Keratinocyte (primary cell): ENCODE results near the gene ZDHHC3. TPM values are rescaled to one million over a fixed set of nuclear protein-coding genes. Genes with fewer than 3 reads are reported as not detected.
A peak's percentile ranks its signal among the peaks of the same experiment; 100 is the strongest.

Source experiments
- DNase-seq: peaks from one replicate; pipeline ENCODE4 v3.0.0-alpha.2; 2011; ENCODE audit warnings: low read depth, missing footprints, low spot score
- FAIRE-seq: peaks from 2 replicates; lab custom pipeline; 2011; peaks lifted over from hg19 to GRCh38; lab: Jason Lieb, UNC
- H2AFZ ChIP-seq: 2 replicates; pipeline ENCODE4 v1.6.0; 2012; ENCODE audit warnings: low read length, control low read depth, inconsistent platforms; ENCODE audit not compliant: control insufficient read depth
- H3K27ac ChIP-seq: 2 replicates; pipeline ENCODE4 v1.5.1; 2011; ENCODE audit warnings: low read length; ENCODE audit not compliant: control insufficient read depth, insufficient read depth
- H3K27me3 ChIP-seq: 3 replicates; pipeline ENCODE4 v1.6.0; 2011; ENCODE audit warnings: low read length; ENCODE audit not compliant: control insufficient read depth, insufficient read depth; ENCODE audit errors: extremely low read depth
- H3K36me3 ChIP-seq, 2 experiments: 2 replicates in 1 of 2; 3 replicates in 1 of 2; pipeline ENCODE4 v1.5.1; 2011; ENCODE audit warnings: low read length in 2 of 2, mild to moderate bottlenecking in 1 of 2; ENCODE audit not compliant: control insufficient read depth in 2 of 2, insufficient read depth in 2 of 2; ENCODE audit errors: extremely low read depth in 1 of 2
- H3K4me1 ChIP-seq: 3 replicates; pipeline ENCODE4 v1.5.1; 2011; ENCODE audit warnings: low read length; ENCODE audit not compliant: control insufficient read depth, insufficient read depth; ENCODE audit errors: extremely low read depth
- H3K4me2 ChIP-seq: 3 replicates; pipeline ENCODE4 v1.6.0; 2011; ENCODE audit warnings: low read depth, low read length; ENCODE audit not compliant: control insufficient read depth, insufficient read depth; ENCODE audit errors: extremely low read depth
- H3K4me3 ChIP-seq, 3 experiments: fragments of 200-600 bp in 1 of 3; sonication (generic) in 1 of 3; 2 replicates in 2 of 3; 3 replicates in 1 of 3; pipeline ENCODE4 v1.5.1; 2011 to 2016; ENCODE audit warnings: low read length in 3 of 3, mild to moderate bottlenecking in 3 of 3, control low read depth in 2 of 3, inconsistent platforms in 1 of 3, low read depth in 1 of 3, mixed read lengths in 1 of 3, mixed run types in 1 of 3, moderate library complexity in 1 of 3; ENCODE audit not compliant: control insufficient read depth in 2 of 3, insufficient read depth in 2 of 3; ENCODE audit errors: extremely low read depth in 1 of 3
- H3K79me2 ChIP-seq: 2 replicates; pipeline ENCODE4 v1.6.0; 2012; ENCODE audit warnings: low read length; ENCODE audit not compliant: control insufficient read depth, insufficient read depth
- H3K9ac ChIP-seq: 3 replicates; pipeline ENCODE4 v1.6.0; 2011; ENCODE audit warnings: low read length; ENCODE audit not compliant: control insufficient read depth, insufficient read depth; ENCODE audit errors: extremely low read depth
- H3K9me1 ChIP-seq: 3 replicates; pipeline ENCODE4 v1.6.0; 2011; ENCODE audit warnings: low read length; ENCODE audit not compliant: control insufficient read depth, insufficient read depth; ENCODE audit errors: extremely low read depth
- H3K9me3 ChIP-seq: 2 replicates; pipeline ENCODE4 v1.5.1; 2012; ENCODE audit warnings: low read depth, low read length; ENCODE audit not compliant: control insufficient read depth
- H4K20me1 ChIP-seq: 3 replicates; pipeline ENCODE4 v1.6.0; 2011; ENCODE audit warnings: low read length; ENCODE audit not compliant: control insufficient read depth, insufficient read depth; ENCODE audit errors: extremely low read depth
- CTCF ChIP-seq, 3 experiments: IDR thresholded peaks in 1 of 3; conservative IDR thresholded peaks in 1 of 3; optimal IDR thresholded peaks in 1 of 3; 2 replicates in 2 of 3; 3 replicates in 1 of 3; pipeline versions ENCODE3 to v1.5.1; 2011; ENCODE audit warnings: low read length in 3 of 3, mild to moderate bottlenecking in 3 of 3, moderate library complexity in 2 of 3, control low read depth in 1 of 3, inconsistent platforms in 1 of 3; ENCODE audit not compliant: insufficient read depth in 2 of 3; ENCODE audit errors: extremely low read depth in 1 of 3
- EZH2 ChIP-seq: IDR thresholded peaks from one replicate; pipeline ENCODE4 v1.6.1; 2012; ENCODE audit warnings: inconsistent platforms, mild to moderate bottlenecking, low read length, moderate library complexity
- dilution Hi-C: fragments of 300-500 bp; cut with MboI; formaldehyde crosslinking; loops from one replicate; pipeline ENCODE4 v1.7.0; 2020; ENCODE audit warnings: low sequenced_read_pairs; ENCODE audit not compliant: extremely low pct_ligation_motif_present
- polyA plus RNA-seq, 5 experiments: library from polyadenylated mRNA; depleted of rRNA in 3 of 5; stranded (reverse) in 3 of 5; stranded (forward) in 1 of 5; unstranded in 1 of 5; fragments of >200 nt; gene quantifications; 1 replicate in 1 of 5; 2 replicates in 3 of 5; 3 replicates in 1 of 5; pipeline versions ENCODE4 v1.2.1 to v1.2.3, GENCODE V29; 2011 to 2012; ENCODE audit warnings: missing spikeins in 2 of 5, low read depth in 1 of 5, low replicate concordance in 1 of 5

The ZDHHC3 gene
- polyA plus RNA-seq, 1 donor (not counting 4 experiments of a cell fraction or from before 2014, with no cell fraction given) = 151 TPM

- peaks cover 4% of the 10 kb centered on the region for H4K20me1 ChIP-seq
- no peaks in the 10 kb centered on the region for H3K9me3 ChIP-seq
- H3K4me1 ChIP-seq = peaks cover 29% of the 10 kb centered on the region
- peaks cover 2% of the 10 kb centered on the region for H3K9me1 ChIP-seq
- no peak overlapping the region for H2AFZ ChIP-seq
- H3K9ac ChIP-seq = no peak overlapping the region
- no peaks in the 10 kb centered on the region for H3K27me3 ChIP-seq
- DNase-seq (no peak), FAIRE-seq (no peak)
- no peak overlapping the region for H3K4me2 ChIP-seq
- peaks cover 7 to 13% of the 10 kb centered on the region in 2 experiments for H3K36me3 ChIP-seq
- TF ChIP-seq CTCF (optimal IDR thresholded peaks at IDR 0.05 in 1 of 3, IDR thresholded peaks at IDR 0.05 in 1 of 3, conservative IDR thresholded peaks at IDR 0.05 in 1 of 3; ENCODE audit: extremely low read depth in 1 of 3, insufficient read depth in 2 of 3, low read length in 3 of 3) (no peak), EZH2 (no peak)
- dilution Hi-C loops = no loop called here
- H3K79me2 ChIP-seq = peaks cover 44% of the 10 kb centered on the region
- H3K27ac ChIP-seq = no peak overlapping the region
- H3K4me3 ChIP-seq = no peak overlapping the region
These were observed 21.7 kb downstream of the ZDHHC3 start for GRCh38 chr3:44954304-44954703.

- H3K4me1 ChIP-seq = peaks cover 29% of the 10 kb centered on the region
- peak; percentile 92 for DNase-seq
- no peak overlapping the region for H3K4me3 ChIP-seq
- no peaks in the 10 kb centered on the region for H3K27me3 ChIP-seq
- H3K4me2 ChIP-seq = peak overlapping the region; percentile 31
- no peaks in the 10 kb centered on the region for H4K20me1 ChIP-seq
- H3K27ac ChIP-seq = peak overlapping the region; percentile 53
- H3K9ac ChIP-seq = no peak overlapping the region
- H3K9me1 ChIP-seq = peaks cover 2% of the 10 kb centered on the region
- peaks cover 6 to 7% of the 10 kb centered on the region in 2 experiments for H3K36me3 ChIP-seq
- dilution Hi-C loops = no loop called here
- H3K9me3 ChIP-seq = no peaks in the 10 kb centered on the region
- FAIRE-seq = peak; percentile 93
- no peak overlapping the region for H2AFZ ChIP-seq
- TF ChIP-seq CTCF (optimal IDR thresholded peaks at IDR 0.05 in 1 of 3, IDR thresholded peaks at IDR 0.05 in 1 of 3, conservative IDR thresholded peaks at IDR 0.05 in 1 of 3; ENCODE audit: extremely low read depth in 1 of 3, insufficient read depth in 2 of 3, low read length in 3 of 3) (no peak), EZH2 (no peak)
- H3K79me2 ChIP-seq = peaks cover 35% of the 10 kb centered on the region
These were observed 23.3 kb downstream of the ZDHHC3 start for GRCh38 chr3:44952689-44953088.
